B cell (primary cell): ENCODE data around the gene SLC25A29.

Experiments used
- EZH2 ChIP-seq: IDR thresholded peaks from 2 replicates; pipeline ENCODE4 v1.6.1; 2012; ENCODE audit warnings: borderline replicate concordance, low read depth, mild to moderate bottlenecking, moderate library complexity, low read length; ENCODE audit not compliant: insufficient read depth, poor library complexity, severe bottlenecking
- TF ChIP-seq, protein P1 (sequence below): fragments of 200-600 bp; IDR thresholded peaks from one replicate; pipeline ENCODE4 v1.8.0; 2022; ENCODE audit warnings: antibody characterized with exemption, mild to moderate bottlenecking

DNA sequence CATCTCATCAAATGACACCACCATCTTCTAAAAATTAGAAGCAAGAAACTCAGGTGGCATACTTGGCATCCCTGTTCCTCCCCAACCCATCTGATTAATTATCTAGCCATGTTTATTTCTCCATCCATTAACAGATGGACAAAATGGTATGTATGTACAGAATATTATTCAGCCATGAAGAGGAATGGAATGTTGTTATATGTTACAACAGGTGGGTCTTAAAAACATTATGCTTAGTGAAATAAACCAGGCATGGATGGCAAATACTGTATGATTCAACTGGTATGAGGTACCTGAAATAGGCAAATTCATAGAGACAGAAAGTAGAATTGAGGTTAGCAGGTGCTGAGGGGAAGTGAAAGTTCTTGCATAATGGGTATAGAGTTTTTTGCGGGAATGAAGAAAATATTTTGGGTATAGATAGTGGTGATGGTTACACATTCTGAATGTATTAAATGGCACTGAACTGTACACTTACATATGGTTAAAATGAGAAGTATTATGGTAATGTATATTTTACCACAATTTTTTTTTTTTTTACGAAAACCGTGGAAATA lies 49.8 kb downstream of the SLC25A29 start:
- TF ChIP-seq, protein P1, sequence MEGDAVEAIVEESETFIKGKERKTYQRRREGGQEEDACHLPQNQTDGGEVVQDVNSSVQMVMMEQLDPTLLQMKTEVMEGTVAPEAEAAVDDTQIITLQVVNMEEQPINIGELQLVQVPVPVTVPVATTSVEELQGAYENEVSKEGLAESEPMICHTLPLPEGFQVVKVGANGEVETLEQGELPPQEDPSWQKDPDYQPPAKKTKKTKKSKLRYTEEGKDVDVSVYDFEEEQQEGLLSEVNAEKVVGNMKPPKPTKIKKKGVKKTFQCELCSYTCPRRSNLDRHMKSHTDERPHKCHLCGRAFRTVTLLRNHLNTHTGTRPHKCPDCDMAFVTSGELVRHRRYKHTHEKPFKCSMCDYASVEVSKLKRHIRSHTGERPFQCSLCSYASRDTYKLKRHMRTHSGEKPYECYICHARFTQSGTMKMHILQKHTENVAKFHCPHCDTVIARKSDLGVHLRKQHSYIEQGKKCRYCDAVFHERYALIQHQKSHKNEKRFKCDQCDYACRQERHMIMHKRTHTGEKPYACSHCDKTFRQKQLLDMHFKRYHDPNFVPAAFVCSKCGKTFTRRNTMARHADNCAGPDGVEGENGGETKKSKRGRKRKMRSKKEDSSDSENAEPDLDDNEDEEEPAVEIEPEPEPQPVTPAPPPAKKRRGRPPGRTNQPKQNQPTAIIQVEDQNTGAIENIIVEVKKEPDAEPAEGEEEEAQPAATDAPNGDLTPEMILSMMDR = no peak
- no peak for TF ChIP-seq EZH2
